GM21360 (cell line): ENCODE measurements around the gene EVL.

Experiments
- ATAC-seq: cut with Tn5 transposase; IDR thresholded peaks from one replicate; pipeline ENCODE4 v1.9.1; 2021; ENCODE audit warnings: mild to moderate bottlenecking, moderate library complexity; ENCODE audit not compliant: unreplicated experiment

EVL gene

DNA sequence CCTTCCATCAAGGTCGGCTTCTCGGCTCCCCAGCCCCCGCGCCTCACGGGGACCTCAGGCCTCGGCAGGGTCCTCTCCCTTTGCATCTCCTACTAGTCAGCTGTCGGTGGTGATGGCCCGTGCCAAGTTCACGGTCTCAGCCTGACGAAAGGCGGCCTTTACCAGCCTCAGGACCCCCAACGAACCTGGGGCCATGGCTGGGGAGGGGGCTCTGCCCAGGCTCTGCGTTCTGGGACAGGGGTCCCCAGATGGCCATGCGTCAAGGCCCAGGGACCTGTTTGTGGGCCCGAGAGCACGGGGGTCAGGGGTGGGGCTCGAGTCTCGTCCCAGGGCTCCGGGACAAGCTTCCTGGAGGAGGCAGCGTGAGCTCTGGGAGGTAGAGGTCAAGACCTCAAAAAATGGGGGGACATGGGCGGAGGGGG is 127.0 kb downstream of the EVL start:
- ATAC-seq, result no peak

DNA sequence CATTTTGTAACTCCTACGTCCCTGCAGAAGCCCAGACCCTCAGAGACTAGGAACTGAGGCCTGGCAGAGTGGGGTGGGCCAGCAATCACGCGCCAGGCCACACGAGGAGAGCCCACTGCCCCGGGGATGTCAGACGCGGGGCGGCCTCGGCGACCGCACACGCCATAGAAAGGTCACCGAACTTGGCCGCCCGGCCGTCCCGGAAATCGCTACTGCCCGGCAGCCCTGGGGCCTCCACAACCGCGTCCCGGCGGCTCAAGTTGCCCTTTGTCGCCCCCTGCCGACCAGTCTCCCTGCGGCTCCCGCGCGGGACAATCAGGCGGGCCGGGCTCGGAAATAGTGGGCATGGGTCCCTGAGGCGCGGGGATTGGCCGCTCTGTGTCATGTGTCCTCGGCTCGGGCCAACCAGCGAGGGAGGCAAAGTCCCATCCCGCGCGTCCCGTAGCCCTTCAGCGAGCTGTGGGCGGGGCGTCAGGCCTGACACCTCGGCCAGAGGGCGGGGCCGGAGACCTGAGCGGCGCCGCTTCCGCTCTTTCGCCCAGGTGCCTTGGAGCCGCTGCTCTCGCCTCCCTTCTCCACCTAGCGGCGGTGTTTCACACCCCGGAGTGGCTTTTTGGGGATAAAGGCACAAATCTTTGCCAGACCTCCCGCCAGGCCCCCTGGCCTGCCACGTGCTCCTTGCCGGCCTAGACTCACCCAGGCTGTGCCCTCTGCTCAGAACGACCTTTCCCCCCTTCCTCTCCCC is 127.6 kb downstream of the EVL start:
- ATAC-seq, result peak; percentile 98
